ENCODE measurements around the gene OR3A1. TPM values are rescaled to one million over a fixed set of nuclear protein-coding genes. Genes with fewer than 3 reads are reported as not detected.
"Not testable (repeated sequence)": the region's sequence is repeated elsewhere in the genome, so short reads cannot be mapped to it uniquely, and the experiment has no call there.

Gene OR3A1
- polyA plus RNA-seq, 1 donor from 2014 or later = not detected

DNA sequence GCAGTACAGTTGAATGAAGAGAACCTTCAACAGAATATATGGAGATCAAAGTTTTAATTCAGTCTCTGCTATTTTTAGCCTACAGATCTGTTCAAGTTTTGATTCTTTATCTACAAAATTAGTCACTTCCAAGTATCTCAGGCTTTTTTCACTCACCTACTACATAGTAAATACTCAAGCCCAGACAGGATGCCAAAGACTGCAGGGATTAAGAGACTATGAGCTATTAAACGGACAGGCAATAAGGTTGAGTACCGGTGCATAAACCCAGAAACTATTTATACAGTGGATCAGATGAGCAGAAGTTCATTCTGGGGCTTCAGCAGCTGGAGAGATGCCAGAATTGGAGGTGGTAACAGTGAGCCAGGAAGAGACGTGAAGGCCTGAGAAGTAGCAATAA, 18.7 kb upstream of the OR3A1 start:
- no peaks in the 10 kb centered on the region for H3F3A ChIP-seq (ENCODE audit: insufficient read depth, low read length, poor library complexity, severe bottlenecking)
- H3K9me3 ChIP-seq (ENCODE audit: low read length) = no peaks in the 10 kb centered on the region
- H3K36me3 ChIP-seq (ENCODE audit: insufficient read depth, low read length) = no peaks in the 10 kb centered on the region
- no peak overlapping the region for H2AFZ ChIP-seq (ENCODE audit: low read depth, low read length)
- no peaks in the 10 kb centered on the region for H3K27me3 ChIP-seq (ENCODE audit: insufficient read depth, low read depth, low read length)
- H3K27ac ChIP-seq (ENCODE audit: low read length) = no peak overlapping the region
- no peak overlapping the region for H3K9ac ChIP-seq (ENCODE audit: low read length)
- H3K4me2 ChIP-seq (ENCODE audit: low read length) = no peak overlapping the region
- no peaks in the 10 kb centered on the region for H3K79me2 ChIP-seq (replicated peaks; ENCODE audit: insufficient read depth, low read length)
- H3K9me2 ChIP-seq (ENCODE audit: insufficient read depth, low read length) = no peaks in the 10 kb centered on the region
- no peaks in the 10 kb centered on the region for H4K20me1 ChIP-seq (ENCODE audit: insufficient read depth)
- H3K4me3 ChIP-seq (ENCODE audit: low read length) = no peak overlapping the region
- no peak for TF ChIP-seq RAD21 (conservative IDR thresholded peaks at IDR 0.05)
- TF ChIP-seq POLR2AphosphoS5 (IDR thresholded peaks at IDR 0.05) = no peak
- TF ChIP-seq EP300 (conservative IDR thresholded peaks at IDR 0.05; ENCODE audit: poor library complexity, severe bottlenecking) = no peak

DNA sequence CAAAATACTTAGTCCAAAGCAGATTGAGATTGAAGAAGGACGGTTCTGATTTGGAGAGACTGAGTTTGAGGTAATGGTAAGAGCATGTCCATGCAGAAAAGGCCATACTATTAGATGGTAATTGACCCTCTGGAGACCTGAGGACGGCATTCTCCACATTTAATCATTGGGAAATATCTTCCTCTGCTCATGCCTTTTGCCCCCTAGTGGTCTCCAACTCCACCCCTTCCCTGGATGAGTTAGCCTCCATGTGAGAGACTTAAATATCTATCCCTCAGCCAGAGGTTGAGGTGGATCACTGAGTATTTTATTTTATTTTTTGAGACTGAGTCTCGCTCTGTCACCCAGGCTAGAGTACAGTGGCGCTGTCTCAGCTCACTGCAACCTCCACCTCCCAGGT, 10.4 kb upstream of the OR3A1 start:
- TF ChIP-seq MXI1 (conservative IDR thresholded peaks at IDR 0.05; ENCODE audit: poor library complexity, severe bottlenecking) (no peak), EZH2 (IDR thresholded peaks at IDR 0.05; ENCODE audit: borderline replicate concordance, insufficient read depth, low read length, poor library complexity, severe bottlenecking) (no peak), RAD21 (conservative IDR thresholded peaks at IDR 0.05) (no peak), SMC3 (conservative IDR thresholded peaks at IDR 0.05; ENCODE audit: poor library complexity) (no peak), TAF1 (IDR thresholded peaks at IDR 0.05; ENCODE audit: low read depth) (no peak), EP300 (conservative IDR thresholded peaks at IDR 0.05; ENCODE audit: poor library complexity, severe bottlenecking) (no peak), POLR2AphosphoS5 (IDR thresholded peaks at IDR 0.05) (no peak)
- TF ChIP-seq, protein P1, sequence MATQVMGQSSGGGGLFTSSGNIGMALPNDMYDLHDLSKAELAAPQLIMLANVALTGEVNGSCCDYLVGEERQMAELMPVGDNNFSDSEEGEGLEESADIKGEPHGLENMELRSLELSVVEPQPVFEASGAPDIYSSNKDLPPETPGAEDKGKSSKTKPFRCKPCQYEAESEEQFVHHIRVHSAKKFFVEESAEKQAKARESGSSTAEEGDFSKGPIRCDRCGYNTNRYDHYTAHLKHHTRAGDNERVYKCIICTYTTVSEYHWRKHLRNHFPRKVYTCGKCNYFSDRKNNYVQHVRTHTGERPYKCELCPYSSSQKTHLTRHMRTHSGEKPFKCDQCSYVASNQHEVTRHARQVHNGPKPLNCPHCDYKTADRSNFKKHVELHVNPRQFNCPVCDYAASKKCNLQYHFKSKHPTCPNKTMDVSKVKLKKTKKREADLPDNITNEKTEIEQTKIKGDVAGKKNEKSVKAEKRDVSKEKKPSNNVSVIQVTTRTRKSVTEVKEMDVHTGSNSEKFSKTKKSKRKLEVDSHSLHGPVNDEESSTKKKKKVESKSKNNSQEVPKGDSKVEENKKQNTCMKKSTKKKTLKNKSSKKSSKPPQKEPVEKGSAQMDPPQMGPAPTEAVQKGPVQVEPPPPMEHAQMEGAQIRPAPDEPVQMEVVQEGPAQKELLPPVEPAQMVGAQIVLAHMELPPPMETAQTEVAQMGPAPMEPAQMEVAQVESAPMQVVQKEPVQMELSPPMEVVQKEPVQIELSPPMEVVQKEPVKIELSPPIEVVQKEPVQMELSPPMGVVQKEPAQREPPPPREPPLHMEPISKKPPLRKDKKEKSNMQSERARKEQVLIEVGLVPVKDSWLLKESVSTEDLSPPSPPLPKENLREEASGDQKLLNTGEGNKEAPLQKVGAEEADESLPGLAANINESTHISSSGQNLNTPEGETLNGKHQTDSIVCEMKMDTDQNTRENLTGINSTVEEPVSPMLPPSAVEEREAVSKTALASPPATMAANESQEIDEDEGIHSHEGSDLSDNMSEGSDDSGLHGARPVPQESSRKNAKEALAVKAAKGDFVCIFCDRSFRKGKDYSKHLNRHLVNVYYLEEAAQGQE (IDR thresholded peaks at IDR 0.05; ENCODE audit: borderline replicate concordance) = no peak
- TF ChIP-seq, protein P2, sequence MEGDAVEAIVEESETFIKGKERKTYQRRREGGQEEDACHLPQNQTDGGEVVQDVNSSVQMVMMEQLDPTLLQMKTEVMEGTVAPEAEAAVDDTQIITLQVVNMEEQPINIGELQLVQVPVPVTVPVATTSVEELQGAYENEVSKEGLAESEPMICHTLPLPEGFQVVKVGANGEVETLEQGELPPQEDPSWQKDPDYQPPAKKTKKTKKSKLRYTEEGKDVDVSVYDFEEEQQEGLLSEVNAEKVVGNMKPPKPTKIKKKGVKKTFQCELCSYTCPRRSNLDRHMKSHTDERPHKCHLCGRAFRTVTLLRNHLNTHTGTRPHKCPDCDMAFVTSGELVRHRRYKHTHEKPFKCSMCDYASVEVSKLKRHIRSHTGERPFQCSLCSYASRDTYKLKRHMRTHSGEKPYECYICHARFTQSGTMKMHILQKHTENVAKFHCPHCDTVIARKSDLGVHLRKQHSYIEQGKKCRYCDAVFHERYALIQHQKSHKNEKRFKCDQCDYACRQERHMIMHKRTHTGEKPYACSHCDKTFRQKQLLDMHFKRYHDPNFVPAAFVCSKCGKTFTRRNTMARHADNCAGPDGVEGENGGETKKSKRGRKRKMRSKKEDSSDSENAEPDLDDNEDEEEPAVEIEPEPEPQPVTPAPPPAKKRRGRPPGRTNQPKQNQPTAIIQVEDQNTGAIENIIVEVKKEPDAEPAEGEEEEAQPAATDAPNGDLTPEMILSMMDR (IDR thresholded peaks at IDR 0.05; ENCODE audit: poor library complexity, severe bottlenecking) = no peak
- Histone ChIP-seq H2AFZ (ENCODE audit: low read depth, low read length) (no peak overlapping the region), H4K20me1 (ENCODE audit: insufficient read depth) (no peaks in the 10 kb centered on the region), H3K27ac (ENCODE audit: low read length) (no peak overlapping the region), H3K36me3 (ENCODE audit: insufficient read depth, low read length) (no peaks in the 10 kb centered on the region), H3K27me3 (ENCODE audit: insufficient read depth, low read depth, low read length) (no peaks in the 10 kb centered on the region), H3F3A (ENCODE audit: insufficient read depth, low read length, poor library complexity, severe bottlenecking) (no peaks in the 10 kb centered on the region), H3K9ac (ENCODE audit: low read length) (no peak overlapping the region), H3K4me3 (ENCODE audit: low read length) (no peak overlapping the region), H3K9me3 (ENCODE audit: low read length) (no peaks in the 10 kb centered on the region), H3K4me2 (ENCODE audit: low read length) (no peak overlapping the region), H3K79me2 (replicated peaks; ENCODE audit: insufficient read depth, low read length) (no peaks in the 10 kb centered on the region), H3K9me2 (ENCODE audit: insufficient read depth, low read length) (no peaks in the 10 kb centered on the region)

DNA sequence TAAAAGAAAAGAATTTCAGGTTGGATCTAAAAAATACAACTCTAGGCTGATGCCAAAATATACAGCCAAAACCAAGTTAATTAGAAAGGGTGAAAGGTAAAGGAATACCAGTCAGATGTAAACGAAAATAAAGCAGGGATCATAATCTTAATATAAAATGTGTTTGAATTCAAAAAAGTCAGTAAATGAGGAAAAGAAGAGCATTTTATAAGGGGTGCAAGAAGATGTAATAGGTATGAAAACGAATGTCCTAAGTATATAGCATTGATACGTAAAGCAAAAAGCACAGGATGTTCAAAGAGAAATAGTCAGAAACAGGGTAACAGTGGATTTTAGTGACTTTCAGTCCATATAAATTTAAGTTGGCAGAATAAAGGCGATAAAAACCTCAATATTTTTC, 2.5 kb downstream of the OR3A1 start:
- no peak overlapping the region for H3K9ac ChIP-seq (ENCODE audit: low read length)
- H3K4me2 ChIP-seq (ENCODE audit: low read length) = no peak overlapping the region
- H3K27me3 ChIP-seq (ENCODE audit: insufficient read depth, low read depth, low read length) = no peaks in the 10 kb centered on the region
- no peaks in the 10 kb centered on the region for H3K79me2 ChIP-seq (replicated peaks; ENCODE audit: insufficient read depth, low read length)
- no peaks in the 10 kb centered on the region for H3K9me2 ChIP-seq (ENCODE audit: insufficient read depth, low read length)
- TF ChIP-seq SMC3 (conservative IDR thresholded peaks at IDR 0.05; ENCODE audit: poor library complexity) = no peak
- TF ChIP-seq, protein P2 (IDR thresholded peaks at IDR 0.05; ENCODE audit: poor library complexity, severe bottlenecking) = no peak
- no peaks in the 10 kb centered on the region for H3F3A ChIP-seq (ENCODE audit: insufficient read depth, low read length, poor library complexity, severe bottlenecking)
- no peaks in the 10 kb centered on the region for H3K36me3 ChIP-seq (ENCODE audit: insufficient read depth, low read length)
- H2AFZ ChIP-seq (ENCODE audit: low read depth, low read length) = no peak overlapping the region
- H3K27ac ChIP-seq (ENCODE audit: low read length) = no peak overlapping the region
- no peaks in the 10 kb centered on the region for H4K20me1 ChIP-seq (ENCODE audit: insufficient read depth)
- no peaks in the 10 kb centered on the region for H3K9me3 ChIP-seq (ENCODE audit: low read length)
- H3K4me3 ChIP-seq (ENCODE audit: low read length) = no peak overlapping the region

DNA sequence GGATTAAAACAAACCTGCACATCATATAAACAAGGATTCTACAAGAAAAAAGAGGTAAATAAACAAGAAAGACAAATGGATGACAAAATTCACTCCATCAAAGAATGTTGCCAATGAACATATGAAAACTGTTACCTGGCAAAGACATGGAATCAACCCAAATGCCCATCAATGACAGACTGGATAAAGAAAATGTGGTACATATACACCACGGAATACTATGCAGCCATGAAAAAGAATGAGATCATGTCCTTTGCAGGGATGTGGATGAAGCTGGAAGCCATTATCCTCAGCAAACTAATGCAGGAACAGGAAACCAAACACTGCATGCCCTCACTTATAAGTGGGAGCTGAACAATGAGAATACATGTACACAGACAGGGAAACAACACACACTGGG, 4.6 kb downstream of the OR3A1 start:
- not testable (repeated sequence) for H3K9ac ChIP-seq (ENCODE audit: low read length); H3K4me3 ChIP-seq (ENCODE audit: low read length); H4K20me1 ChIP-seq (ENCODE audit: insufficient read depth); H3F3A ChIP-seq (ENCODE audit: insufficient read depth, low read length, poor library complexity, severe bottlenecking); H3K36me3 ChIP-seq (ENCODE audit: insufficient read depth, low read length); H2AFZ ChIP-seq (ENCODE audit: low read depth, low read length); H3K4me2 ChIP-seq (ENCODE audit: low read length); H3K9me2 ChIP-seq (ENCODE audit: insufficient read depth, low read length); H3K79me2 ChIP-seq (replicated peaks; ENCODE audit: insufficient read depth, low read length); H3K27ac ChIP-seq (ENCODE audit: low read length); H3K9me3 ChIP-seq (ENCODE audit: low read length); H3K27me3 ChIP-seq (ENCODE audit: insufficient read depth, low read depth, low read length)
